HG02870 (cell line): Measurements from ENCODE around the gene MCTP2.

Experiments
- ATAC-seq: cut with Tn5 transposase; IDR thresholded peaks from one replicate; pipeline ENCODE4 v1.9.1; 2021; ENCODE audit warnings: mild to moderate bottlenecking, moderate library complexity; ENCODE audit not compliant: unreplicated experiment

Gene MCTP2

GRCh38 chr15:94230883-94231722 is at the start of gene MCTP2:
MCTP2 (plus strand) TSS chr15:94231561; CDS start chr15:94298266, 66,705 bp downstream.
- peak; percentile 37 for ATAC-seq

- ATAC-seq = no peak
Measured at GRCh38 chr15:94182883-94183282, 48.5 kb upstream of the MCTP2 start.

- no peak for ATAC-seq
Measured at GRCh38 chr15:94185547-94186236, 45.7 kb upstream of the MCTP2 start.

GRCh38 chr15:94186770-94187331 is 44.5 kb upstream of the MCTP2 start:
- ATAC-seq = no peak

- no peak for ATAC-seq
Measured at GRCh38 chr15:94193906-94194305, 37.5 kb upstream of the MCTP2 start.

- ATAC-seq = no peak
Measured at GRCh38 chr15:94196531-94196930, 34.8 kb upstream of the MCTP2 start.

GRCh38 chr15:94198633-94199032 is 32.7 kb upstream of the MCTP2 start:
- no peak for ATAC-seq

- ATAC-seq = no peak
Measured at GRCh38 chr15:94199725-94200124, 31.6 kb upstream of the MCTP2 start.

- no peak for ATAC-seq
Measured at GRCh38 chr15:94203306-94203705, 28.1 kb upstream of the MCTP2 start.

GRCh38 chr15:94205366-94205765 is 26.0 kb upstream of the MCTP2 start:
- ATAC-seq = no peak

GRCh38 chr15:94206463-94207167 is 24.7 kb upstream of the MCTP2 start:
- ATAC-seq = no peak

GRCh38 chr15:94212291-94212690 is 19.1 kb upstream of the MCTP2 start:
- ATAC-seq = no peak

- ATAC-seq = no peak
Measured at GRCh38 chr15:94225616-94226015, 5.7 kb upstream of the MCTP2 start.

- ATAC-seq = no peak
Measured at GRCh38 chr15:94228611-94229010, 2.8 kb upstream of the MCTP2 start.

GRCh38 chr15:94229591-94230369 is 1.6 kb upstream of the MCTP2 start:
- ATAC-seq = peak; percentile 88

GRCh38 chr15:94230431-94230882 is 904 bp upstream of the MCTP2 start:
- no peak for ATAC-seq

- no peak for ATAC-seq
Measured at GRCh38 chr15:94231723-94232468, 535 bp downstream of the MCTP2 start.

- ATAC-seq = no peak
Measured at GRCh38 chr15:94233441-94233840, 2.1 kb downstream of the MCTP2 start.

GRCh38 chr15:94234300-94234699 is 2.9 kb downstream of the MCTP2 start:
- ATAC-seq = no peak

GRCh38 chr15:94235041-94235440 is 3.7 kb downstream of the MCTP2 start:
- ATAC-seq = no peak
